Progenitor cell of endocrine pancreas (in vitro differentiated cells): ENCODE results near the gene EDNRA. TPM values are rescaled to one million over a fixed set of nuclear protein-coding genes. Genes with fewer than 3 reads are reported as not detected.

Experiments used
- DNase-seq: peaks from one replicate; pipeline ENCODE4 v3.0.0; 2021; ENCODE audit warnings: low spot score; ENCODE audit not compliant: unreplicated experiment
- H3K27ac Mint-ChIP-seq: 2 replicates; pipeline ENCODE4 v1.8.0; 2021; ENCODE audit warnings: mild to moderate bottlenecking, moderate library complexity, mixed read lengths
- H3K27me3 Mint-ChIP-seq: 2 replicates; pipeline ENCODE4 v1.8.0; 2021; ENCODE audit warnings: mixed read lengths
- H3K36me3 Mint-ChIP-seq: 2 replicates; pipeline ENCODE4 v1.8.0; 2022; ENCODE audit warnings: mixed read lengths; ENCODE audit not compliant: insufficient read depth
- H3K4me1 Mint-ChIP-seq: 2 replicates; pipeline ENCODE4 v1.8.0; 2021; ENCODE audit warnings: low read depth, mixed read lengths
- H3K4me3 Mint-ChIP-seq: 2 replicates; pipeline ENCODE4 v1.8.0; 2021; ENCODE audit warnings: low read depth, mild to moderate bottlenecking, moderate library complexity, mixed read lengths
- H3K9me3 Mint-ChIP-seq: 2 replicates; pipeline ENCODE4 v1.8.0; 2021; ENCODE audit warnings: low read depth, mixed read lengths
- CTCF ChIP-seq: fragments of 200-600 bp; sonication (generic); IDR thresholded peaks from one replicate; pipeline ENCODE4 v1.5.0; 2021; ENCODE audit warnings: antibody characterized with exemption, mild to moderate bottlenecking; ENCODE audit not compliant: unreplicated experiment
- total RNA-seq: library from RNA; stranded (reverse); gene quantifications from 2 replicates; pipeline ENCODE4 v1.2.1, GENCODE V29; 2021

EDNRA gene
- total RNA-seq, 1 donor from 2014 or later, result 12.2 TPM

DNA sequence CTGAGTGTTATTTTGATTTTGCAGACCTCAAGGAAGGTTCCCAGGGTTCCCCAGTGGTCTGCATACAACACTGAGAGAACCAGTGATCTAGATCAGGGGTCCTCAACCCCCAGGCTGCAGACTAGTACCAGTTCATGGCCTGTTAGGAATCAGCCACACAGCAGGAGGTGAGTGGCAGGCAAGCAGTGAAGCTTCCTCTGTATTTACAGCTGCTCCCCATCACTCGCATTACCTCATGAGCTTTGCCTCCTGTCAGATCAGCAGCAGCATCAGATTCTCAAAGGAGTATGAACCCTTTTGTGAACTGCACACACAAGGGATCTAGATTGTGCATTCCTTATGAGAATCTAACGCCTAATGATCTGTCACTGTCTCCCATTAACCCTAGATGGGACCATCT lies 28.5 kb downstream of the EDNRA start:
- H3K36me3 Mint-ChIP-seq, result peaks cover 3% of the 10 kb centered on the region
- no peaks in the 10 kb centered on the region for H3K9me3 Mint-ChIP-seq
- H3K4me1 Mint-ChIP-seq, result no peaks in the 10 kb centered on the region
- no peaks in the 10 kb centered on the region for H3K27me3 Mint-ChIP-seq
- H3K4me3 Mint-ChIP-seq, result no peak overlapping the region
- no peak for TF ChIP-seq CTCF
- no peak for DNase-seq
- no peak overlapping the region for H3K27ac Mint-ChIP-seq

GRCh38 chr4:147510962-147511668 lies 30.2 kb downstream of the EDNRA start:
- H3K27ac Mint-ChIP-seq, result no peak overlapping the region
- H3K9me3 Mint-ChIP-seq, result no peaks in the 10 kb centered on the region
- H3K36me3 Mint-ChIP-seq, result peaks cover 1% of the 10 kb centered on the region
- H3K4me1 Mint-ChIP-seq, result no peaks in the 10 kb centered on the region
- no peak for TF ChIP-seq CTCF
- DNase-seq, result no peak
- H3K4me3 Mint-ChIP-seq, result no peak overlapping the region
- no peaks in the 10 kb centered on the region for H3K27me3 Mint-ChIP-seq

GRCh38 chr4:147513091-147513490 lies 32.2 kb downstream of the EDNRA start:
- DNase-seq, result no peak
- TF ChIP-seq CTCF, result no peak
- H3K4me1 Mint-ChIP-seq, result no peaks in the 10 kb centered on the region
- H3K9me3 Mint-ChIP-seq, result no peaks in the 10 kb centered on the region
- H3K27me3 Mint-ChIP-seq, result no peaks in the 10 kb centered on the region
- H3K4me3 Mint-ChIP-seq, result no peak overlapping the region
- H3K27ac Mint-ChIP-seq, result no peak overlapping the region
- H3K36me3 Mint-ChIP-seq, result peaks cover 1% of the 10 kb centered on the region

- DNase-seq, result no peak
- Mint-ChIP-seq H3K9me3 (no peaks in the 10 kb centered on the region), H3K27me3 (no peaks in the 10 kb centered on the region), H3K36me3 (peaks cover 1% of the 10 kb centered on the region), H3K4me3 (no peak overlapping the region), H3K4me1 (no peaks in the 10 kb centered on the region), H3K27ac (no peak overlapping the region)
- TF ChIP-seq CTCF, result peak; percentile 16
Measured at GRCh38 chr4:147513952-147514351, 33.1 kb downstream of the EDNRA start.

DNA sequence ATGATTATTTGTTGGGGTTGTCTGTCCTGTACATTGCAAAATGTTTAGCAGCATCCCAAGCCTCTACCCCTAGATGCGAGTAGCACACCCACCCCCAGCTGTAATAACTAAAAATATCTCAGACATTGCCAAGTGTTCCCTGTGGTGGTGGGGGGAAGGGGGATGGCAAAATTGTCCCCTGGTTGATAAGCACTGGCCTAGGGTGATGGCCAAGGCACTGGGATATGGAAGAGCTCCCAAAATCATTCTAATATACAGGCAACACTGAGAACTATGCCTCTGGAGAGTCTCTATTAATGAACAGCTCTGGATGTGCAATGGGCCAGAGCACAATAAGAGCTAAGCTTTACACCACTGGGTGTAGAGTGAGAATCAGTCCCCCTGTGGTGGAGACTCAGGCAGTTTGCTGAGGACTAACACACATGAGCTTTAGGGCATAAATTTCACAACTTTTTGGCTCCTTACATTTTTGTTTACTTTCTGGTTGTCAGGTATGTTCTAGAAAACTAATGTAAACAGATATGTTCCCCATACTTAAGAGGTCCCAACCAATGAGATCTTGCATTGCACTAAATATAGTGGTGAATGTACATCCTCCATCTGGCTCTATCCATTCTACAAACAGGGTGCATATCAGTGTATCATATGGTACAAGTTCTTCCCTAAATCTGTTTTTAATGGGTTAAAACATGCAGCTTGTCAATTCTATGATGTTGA lies 34.5 kb downstream of the EDNRA start:
- peaks cover 1% of the 10 kb centered on the region for H3K36me3 Mint-ChIP-seq
- no peak for TF ChIP-seq CTCF
- no peaks in the 10 kb centered on the region for H3K27me3 Mint-ChIP-seq
- no peaks in the 10 kb centered on the region for H3K4me1 Mint-ChIP-seq
- no peaks in the 10 kb centered on the region for H3K9me3 Mint-ChIP-seq
- no peak overlapping the region for H3K4me3 Mint-ChIP-seq
- no peak for DNase-seq
- no peak overlapping the region for H3K27ac Mint-ChIP-seq
